ENCODE measurements around the gene NAA20.

NAA20 gene

DNA sequence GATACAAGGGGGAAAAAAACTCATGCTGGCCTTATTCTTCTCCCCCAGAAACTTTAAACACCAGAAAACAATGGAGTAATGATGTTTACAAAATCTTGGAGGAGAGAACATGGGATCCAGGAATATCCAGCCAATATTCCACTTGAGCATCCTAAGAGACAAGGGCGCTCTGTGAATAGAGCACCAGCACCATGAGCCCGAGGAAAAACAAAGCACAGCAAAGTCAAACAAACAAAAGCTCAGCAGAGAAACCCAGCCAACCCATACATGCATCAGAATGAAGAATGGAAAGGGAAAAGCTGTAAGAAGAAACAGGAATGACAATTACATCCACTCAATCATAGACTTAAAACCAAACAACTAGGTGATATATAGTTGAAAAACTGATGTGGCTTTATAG lies 4.6 kb upstream of the NAA20 start:
- H2AFZ ChIP-seq = peak overlapping the region; percentile 10
- no peak overlapping the region for H3K9ac ChIP-seq
- H3K79me2 ChIP-seq = peaks cover 7% of the 10 kb centered on the region
- no peak for TF ChIP-seq CTCF (IDR thresholded peaks at IDR 0.05)
- H3K27ac ChIP-seq = no peak overlapping the region
- H3K4me3 ChIP-seq (ENCODE audit: low read depth, low read length) = no peak overlapping the region
- no peaks in the 10 kb centered on the region for H3K36me3 ChIP-seq (ENCODE audit: control insufficient read depth, insufficient read depth, low read length)
- H3K4me2 ChIP-seq (ENCODE audit: low read length) = no peak overlapping the region
- H3K9me3 ChIP-seq (ENCODE audit: control insufficient read depth, low read length) = no peaks in the 10 kb centered on the region
- H3K4me1 ChIP-seq = peaks cover 9% of the 10 kb centered on the region
- H3K27me3 ChIP-seq (ENCODE audit: control insufficient read depth, insufficient read depth, low read length) = no peaks in the 10 kb centered on the region

- peaks cover 26% of the 10 kb centered on the region for H3K79me2 ChIP-seq
- H3K36me3 ChIP-seq (ENCODE audit: control insufficient read depth, insufficient read depth, low read length) = no peaks in the 10 kb centered on the region
- no peaks in the 10 kb centered on the region for H3K27me3 ChIP-seq (ENCODE audit: control insufficient read depth, insufficient read depth, low read length)
- no peak overlapping the region for H2AFZ ChIP-seq
- no peak for TF ChIP-seq CTCF (IDR thresholded peaks at IDR 0.05)
- no peak overlapping the region for H3K9ac ChIP-seq
- H3K4me2 ChIP-seq (ENCODE audit: low read length) = no peak overlapping the region
- H3K4me3 ChIP-seq (ENCODE audit: low read depth, low read length) = no peak overlapping the region
- H3K9me3 ChIP-seq (ENCODE audit: control insufficient read depth, low read length) = no peaks in the 10 kb centered on the region
- peaks cover 19% of the 10 kb centered on the region for H3K4me1 ChIP-seq
- no peak overlapping the region for H3K27ac ChIP-seq
These were observed 2.5 kb upstream of the NAA20 start for GRCh38 chr20:20014659-20015058.

DNA sequence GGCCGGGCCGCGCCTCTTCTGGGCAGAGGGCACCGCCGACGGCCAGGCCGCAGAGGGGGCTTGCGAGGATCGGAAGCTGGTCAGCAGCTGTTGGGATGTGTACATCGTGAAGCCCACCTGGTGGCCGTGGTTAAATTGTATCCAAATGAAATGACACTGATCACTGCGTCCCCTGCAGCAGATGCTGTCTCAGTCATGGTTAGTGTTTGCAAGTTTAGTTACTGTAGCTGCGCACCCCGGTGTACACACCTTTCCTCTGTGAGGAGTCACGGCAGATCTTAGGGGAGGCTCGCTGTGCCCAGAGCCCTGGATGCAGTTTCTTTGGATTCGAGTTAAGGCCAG lies 653 bp downstream of the NAA20 start:
- no peaks in the 10 kb centered on the region for H3K36me3 ChIP-seq (ENCODE audit: control insufficient read depth, insufficient read depth, low read length)
- H3K27me3 ChIP-seq (ENCODE audit: control insufficient read depth, insufficient read depth, low read length) = no peaks in the 10 kb centered on the region
- H3K79me2 ChIP-seq = peaks cover 39% of the 10 kb centered on the region
- H3K4me1 ChIP-seq = peaks cover 10% of the 10 kb centered on the region
- peak overlapping the region; percentile 79 for H3K9ac ChIP-seq
- peak overlapping the region; percentile 79 for H3K4me2 ChIP-seq (ENCODE audit: low read length)
- peak overlapping the region; percentile 69 for H3K27ac ChIP-seq
- peak overlapping the region; percentile 99 for H2AFZ ChIP-seq
- no peaks in the 10 kb centered on the region for H3K9me3 ChIP-seq (ENCODE audit: control insufficient read depth, low read length)
- peak overlapping the region; percentile 90 for H3K4me3 ChIP-seq (ENCODE audit: low read depth, low read length)
- TF ChIP-seq CTCF (IDR thresholded peaks at IDR 0.05) = no peak

- Histone ChIP-seq H3K4me3 (ENCODE audit: low read depth, low read length) (peak overlapping the region; percentile 90), H3K27me3 (ENCODE audit: control insufficient read depth, insufficient read depth, low read length) (no peaks in the 10 kb centered on the region), H2AFZ (no peak overlapping the region), H3K9me3 (ENCODE audit: control insufficient read depth, low read length) (no peaks in the 10 kb centered on the region), H3K4me2 (ENCODE audit: low read length) (peak overlapping the region; percentile 79), H3K9ac (no peak overlapping the region), H3K79me2 (peaks cover 39% of the 10 kb centered on the region), H3K27ac (no peak overlapping the region), H3K4me1 (peaks cover 10% of the 10 kb centered on the region), H3K36me3 (ENCODE audit: control insufficient read depth, insufficient read depth, low read length) (no peaks in the 10 kb centered on the region)
- TF ChIP-seq CTCF (IDR thresholded peaks at IDR 0.05) = no peak
These were observed 1.2 kb downstream of the NAA20 start for GRCh38 chr20:20018366-20018765.

DNA sequence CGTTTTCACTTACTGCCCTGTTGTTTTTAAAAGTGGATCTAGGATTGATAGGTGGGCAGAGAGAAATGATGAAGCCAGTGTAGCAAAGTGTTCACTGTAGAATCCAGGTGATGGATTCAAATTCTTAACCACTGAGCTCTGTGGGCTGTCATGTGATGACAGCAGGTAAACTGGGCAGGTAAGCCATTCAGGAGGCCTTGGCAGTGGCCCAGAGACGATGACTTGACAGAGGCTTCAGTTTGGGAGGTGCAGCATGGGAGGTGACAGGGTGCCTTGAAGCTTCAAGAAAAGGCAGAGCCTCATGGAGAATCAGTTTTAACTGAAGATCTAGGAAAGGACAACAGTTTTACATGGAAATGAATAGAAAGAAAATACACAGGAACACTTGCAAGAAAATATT lies 2.0 kb downstream of the NAA20 start:
- Histone ChIP-seq H3K79me2 (peaks cover 39% of the 10 kb centered on the region), H3K4me2 (ENCODE audit: low read length) (no peak overlapping the region), H3K4me3 (ENCODE audit: low read depth, low read length) (no peak overlapping the region), H3K9me3 (ENCODE audit: control insufficient read depth, low read length) (no peaks in the 10 kb centered on the region), H3K27me3 (ENCODE audit: control insufficient read depth, insufficient read depth, low read length) (no peaks in the 10 kb centered on the region), H3K4me1 (peaks cover 10% of the 10 kb centered on the region), H3K9ac (no peak overlapping the region), H3K27ac (no peak overlapping the region), H2AFZ (no peak overlapping the region), H3K36me3 (ENCODE audit: control insufficient read depth, insufficient read depth, low read length) (no peaks in the 10 kb centered on the region)
- TF ChIP-seq CTCF (IDR thresholded peaks at IDR 0.05) = no peak
